Activated gamma-delta T cell treated with anti-CD3 and anti-CD28 coated beads, Interleukin-2, amount 50 U/mL, for 16 hours (primary cell): ENCODE results near the gene OR52W1.

ENCODE experiments used
- DNase-seq: peaks from one replicate; pipeline ENCODE4 v3.0.0-alpha.2; 2020; ENCODE audit warnings: low read depth

The OR52W1 gene, protein sequence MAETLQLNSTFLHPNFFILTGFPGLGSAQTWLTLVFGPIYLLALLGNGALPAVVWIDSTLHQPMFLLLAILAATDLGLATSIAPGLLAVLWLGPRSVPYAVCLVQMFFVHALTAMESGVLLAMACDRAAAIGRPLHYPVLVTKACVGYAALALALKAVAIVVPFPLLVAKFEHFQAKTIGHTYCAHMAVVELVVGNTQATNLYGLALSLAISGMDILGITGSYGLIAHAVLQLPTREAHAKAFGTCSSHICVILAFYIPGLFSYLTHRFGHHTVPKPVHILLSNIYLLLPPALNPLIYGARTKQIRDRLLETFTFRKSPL

GRCh38 chr11:6199174-6199810, at the start of gene OR52W1:
Gene OR52W1 (plus strand): TSS chr11:6199224. CDS start chr11:6199224, 0 bp downstream.
- DNase-seq = no peak

- no peak for DNase-seq
Measured at GRCh38 chr11:6151117-6151516, 47.9 kb upstream of the OR52W1 start.

DNA sequence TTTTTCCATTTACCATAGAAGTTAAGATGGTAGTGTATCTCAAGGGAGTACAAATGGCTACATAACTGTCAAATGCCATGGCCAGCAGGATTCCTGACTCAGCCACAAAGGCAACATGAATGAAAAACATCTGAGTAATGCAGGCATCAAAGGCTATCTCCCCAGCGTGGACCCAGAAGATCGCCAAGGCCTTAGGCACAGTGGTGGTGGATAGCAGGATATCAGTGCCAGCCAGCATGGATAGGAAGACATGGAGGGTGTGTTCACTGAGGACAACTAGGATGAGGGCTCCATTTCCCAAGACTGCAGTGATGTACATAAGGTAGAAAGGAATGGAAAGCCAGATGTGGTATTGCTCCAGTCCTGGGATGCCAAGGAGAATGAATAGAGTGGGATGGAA, 46.9 kb upstream of the OR52W1 start:
- no peak for DNase-seq

- DNase-seq = no peak
Measured at GRCh38 chr11:6156628-6157359, 42.2 kb upstream of the OR52W1 start.

DNA sequence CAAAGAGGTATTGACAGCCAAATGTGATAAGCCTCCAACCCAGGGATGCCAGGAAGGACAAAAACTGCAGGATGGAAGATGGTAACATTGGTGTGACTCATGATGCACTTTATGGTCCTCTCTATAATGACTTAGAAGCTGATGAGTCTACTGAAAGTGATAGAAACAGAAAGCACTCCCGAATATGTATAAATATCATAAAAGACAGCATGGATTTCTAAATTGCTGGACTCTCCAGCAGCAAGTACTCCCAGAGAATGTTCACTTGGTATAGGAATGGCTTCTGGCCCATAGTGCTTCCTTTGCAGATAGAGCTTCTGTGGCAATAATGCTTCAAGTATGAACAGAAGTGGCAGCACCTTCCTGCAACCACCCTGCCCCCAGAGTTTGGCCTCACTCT, 28.8 kb upstream of the OR52W1 start, which contains the start of gene OR52B2:
Gene OR52B2 (minus strand): TSS at position 101 of the 400 bp plus-strand sequence. CDS start 0 bp downstream, at position 101.
- DNase-seq = no peak

- DNase-seq = no peak
Measured at GRCh38 chr11:6175440-6175839, 23.6 kb upstream of the OR52W1 start.

DNA sequence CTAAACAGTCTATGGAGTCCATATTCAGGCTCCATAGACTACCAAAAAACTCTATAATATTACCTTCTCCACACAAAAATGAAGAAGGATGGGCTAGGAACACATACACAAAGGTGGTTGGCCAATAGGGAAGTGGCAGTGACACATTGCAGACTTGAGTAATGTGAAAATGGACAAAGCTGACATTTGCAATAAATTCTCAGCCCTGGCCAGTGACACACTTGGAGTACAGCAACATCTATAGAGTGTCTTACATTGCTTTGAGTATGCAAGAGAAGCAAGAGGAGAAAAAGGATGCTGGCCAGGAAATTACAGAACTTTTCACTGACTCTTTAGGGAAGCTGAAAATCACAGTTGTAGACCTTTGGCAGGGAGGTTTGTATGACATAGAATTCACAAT, 7.3 kb upstream of the OR52W1 start:
- no peak for DNase-seq

- no peak for DNase-seq
Measured at GRCh38 chr11:6194065-6194581, 4.9 kb upstream of the OR52W1 start.

- DNase-seq = no peak
Measured at GRCh38 chr11:6196396-6196795, 2.6 kb upstream of the OR52W1 start.

DNA sequence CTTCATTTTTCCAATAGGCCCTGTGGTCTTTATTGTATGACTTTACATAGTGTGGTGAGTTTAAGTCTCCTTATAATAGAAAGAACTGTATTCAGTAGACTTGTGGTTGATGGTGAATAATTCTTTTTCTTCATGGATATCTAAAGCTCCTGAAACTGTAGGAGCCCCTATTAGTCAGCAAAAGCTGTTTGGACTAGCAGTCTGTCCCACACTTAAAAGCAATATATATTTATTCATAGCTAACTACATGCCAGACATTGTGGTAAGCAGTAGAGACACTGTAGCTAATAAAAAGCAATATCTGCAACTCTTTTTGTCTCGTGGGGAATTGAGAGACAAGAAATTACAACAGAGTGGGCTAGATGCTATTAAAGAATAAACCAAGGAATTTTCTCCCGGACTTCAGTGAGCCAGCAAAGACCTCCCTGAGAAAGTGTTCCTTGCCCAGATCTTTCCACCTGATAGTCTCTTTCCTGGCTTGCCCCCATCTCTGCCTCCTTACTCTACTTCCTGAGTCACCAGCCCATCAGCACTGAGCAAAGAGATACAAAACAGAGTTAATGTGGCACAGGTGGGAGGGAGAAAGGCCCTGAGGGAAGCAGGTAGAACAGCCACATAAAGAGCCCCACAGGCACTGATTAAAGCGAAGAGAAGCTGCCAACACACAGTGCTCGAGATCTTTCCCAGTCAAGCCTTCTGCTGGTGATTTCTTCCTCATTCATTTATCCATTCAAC, 1.4 kb upstream of the OR52W1 start:
- DNase-seq = no peak

- no peak for DNase-seq
Measured at GRCh38 chr11:6200975-6201374, 2.0 kb downstream of the OR52W1 start.

DNA sequence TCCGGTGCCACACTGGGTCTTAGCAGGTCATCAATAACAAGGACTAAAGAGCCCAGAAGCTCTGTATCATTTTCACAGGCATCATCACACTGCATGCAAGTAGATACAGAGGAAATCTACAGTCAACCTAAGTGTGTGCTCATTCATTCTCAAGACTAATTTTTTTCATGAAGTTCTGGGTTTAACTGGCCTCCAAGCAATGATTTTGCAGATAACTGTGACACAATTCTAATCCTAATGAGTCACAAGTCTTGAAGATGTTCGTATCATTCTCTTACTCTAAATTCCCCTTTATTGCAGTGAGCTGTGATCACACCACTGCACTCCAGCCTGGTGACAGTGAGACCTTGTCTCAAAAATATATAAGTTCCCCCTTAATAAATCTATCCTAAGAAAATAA, 2.5 kb downstream of the OR52W1 start:
- no peak for DNase-seq

- no peak for DNase-seq
Measured at GRCh38 chr11:6202041-6202440, 3.0 kb downstream of the OR52W1 start.

DNA sequence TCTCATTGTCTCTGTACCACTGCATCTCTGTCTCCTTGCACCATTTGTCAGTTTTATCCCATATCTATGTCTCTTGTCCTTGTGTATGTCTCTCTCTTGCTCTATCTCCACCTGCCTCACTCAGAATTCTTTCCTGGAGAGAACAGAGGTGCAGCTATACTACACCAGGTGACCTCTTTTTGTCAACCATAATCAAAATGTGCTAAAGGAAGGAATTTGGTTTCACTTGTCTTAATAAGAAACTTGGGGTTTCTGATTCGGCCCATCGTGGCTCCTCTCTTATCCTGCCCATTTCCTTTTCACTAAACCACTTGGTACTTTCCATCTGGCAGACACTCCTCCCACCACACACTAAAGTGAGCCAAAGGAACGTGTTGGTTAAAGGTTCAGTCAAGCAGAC, 4.3 kb downstream of the OR52W1 start:
- DNase-seq = no peak

- DNase-seq = no peak
Measured at GRCh38 chr11:6204706-6205105, 5.7 kb downstream of the OR52W1 start.

- no peak for DNase-seq
Measured at GRCh38 chr11:6205366-6205765, 6.3 kb downstream of the OR52W1 start, which contains the start of gene C11orf42. Gene C11orf42 (plus strand): TSS chr11:6205557. CDS start chr11:6205616, 59 bp downstream.

GRCh38 chr11:6206456-6207180, 7.6 kb downstream of the OR52W1 start:
- no peak for DNase-seq

DNA sequence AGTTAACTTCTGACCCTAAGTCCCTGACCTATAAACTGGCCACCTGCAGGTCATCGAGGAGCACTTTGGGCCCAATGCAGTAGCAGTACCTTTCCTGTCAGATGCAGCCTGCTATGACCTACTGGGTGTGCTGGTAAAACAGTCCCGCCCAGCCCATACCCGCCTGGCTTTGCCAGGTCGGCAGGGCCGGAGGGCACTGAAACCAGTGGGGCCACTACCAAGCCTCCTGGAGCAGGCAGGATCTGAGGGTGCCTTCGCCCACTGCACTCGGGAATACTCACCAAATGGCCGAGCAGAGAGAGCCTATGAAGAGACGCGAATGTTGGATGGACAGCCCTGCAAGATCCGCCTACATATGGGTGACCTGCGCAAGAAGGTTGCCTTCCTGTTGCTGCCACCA, 10.8 kb downstream of the OR52W1 start:
- DNase-seq = no peak

- no peak for DNase-seq
Measured at GRCh38 chr11:6210274-6210955, 11.4 kb downstream of the OR52W1 start.

- no peak for DNase-seq
Measured at GRCh38 chr11:6214530-6214929, 15.5 kb downstream of the OR52W1 start.

- DNase-seq = no peak
Measured at GRCh38 chr11:6216501-6216900, 17.5 kb downstream of the OR52W1 start.
